G401 (cell line): ENCODE data around the gene B4GALT4. TPM values are rescaled to one million over a fixed set of nuclear protein-coding genes. Genes with fewer than 3 reads are reported as not detected.
"Not testable (repeated sequence)": the region's sequence is repeated elsewhere in the genome, so short reads cannot be mapped to it uniquely, and the experiment has no call there.

Experiments
- DNase-seq: peaks from one replicate; pipeline ENCODE4 v3.0.0-alpha.2; 2015; ENCODE audit warnings: low spot score
- in situ Hi-C: cut with HindIII; loops from 2 replicates; pipeline ENCODE4 v1.10.0; 2016; ENCODE audit warnings: low sequenced_read_pairs, mixed read lengths
- total RNA-seq: library from RNA; depleted of rRNA; stranded (reverse); fragments of >200 nt; shearing (Covaris generic); gene quantifications from 2 replicates; pipeline ENCODE4 v1.2.3, GENCODE V29; 2014

B4GALT4 gene
- total RNA-seq, 1 experiment from 2014 or later, result 17.8 TPM

DNA sequence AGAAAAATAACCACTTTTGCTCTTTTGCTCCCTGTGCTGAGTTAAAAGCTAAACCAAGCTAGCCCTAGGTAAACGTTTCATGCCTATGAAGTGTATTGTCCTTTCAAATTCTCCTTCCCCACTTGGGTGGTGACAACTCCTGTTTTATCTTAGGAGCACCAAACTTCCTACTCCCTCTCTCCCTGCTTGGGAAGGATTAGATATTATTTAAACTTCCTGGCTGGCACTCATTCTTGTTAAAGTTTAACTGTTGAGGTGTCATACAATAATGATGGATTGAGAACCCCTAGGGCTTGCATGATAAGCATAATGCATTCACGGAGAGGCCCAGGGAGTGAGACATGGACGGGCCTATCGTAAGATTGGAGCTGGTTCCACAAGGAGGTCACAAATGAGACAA is 29.5 kb downstream of the B4GALT4 start:
- no peak for DNase-seq
- in situ Hi-C loops, result no loop called here

- in situ Hi-C loops, result no loop called here
These were observed 33.2 kb downstream of the B4GALT4 start for GRCh38 chr3:119207512-119207875.

DNA sequence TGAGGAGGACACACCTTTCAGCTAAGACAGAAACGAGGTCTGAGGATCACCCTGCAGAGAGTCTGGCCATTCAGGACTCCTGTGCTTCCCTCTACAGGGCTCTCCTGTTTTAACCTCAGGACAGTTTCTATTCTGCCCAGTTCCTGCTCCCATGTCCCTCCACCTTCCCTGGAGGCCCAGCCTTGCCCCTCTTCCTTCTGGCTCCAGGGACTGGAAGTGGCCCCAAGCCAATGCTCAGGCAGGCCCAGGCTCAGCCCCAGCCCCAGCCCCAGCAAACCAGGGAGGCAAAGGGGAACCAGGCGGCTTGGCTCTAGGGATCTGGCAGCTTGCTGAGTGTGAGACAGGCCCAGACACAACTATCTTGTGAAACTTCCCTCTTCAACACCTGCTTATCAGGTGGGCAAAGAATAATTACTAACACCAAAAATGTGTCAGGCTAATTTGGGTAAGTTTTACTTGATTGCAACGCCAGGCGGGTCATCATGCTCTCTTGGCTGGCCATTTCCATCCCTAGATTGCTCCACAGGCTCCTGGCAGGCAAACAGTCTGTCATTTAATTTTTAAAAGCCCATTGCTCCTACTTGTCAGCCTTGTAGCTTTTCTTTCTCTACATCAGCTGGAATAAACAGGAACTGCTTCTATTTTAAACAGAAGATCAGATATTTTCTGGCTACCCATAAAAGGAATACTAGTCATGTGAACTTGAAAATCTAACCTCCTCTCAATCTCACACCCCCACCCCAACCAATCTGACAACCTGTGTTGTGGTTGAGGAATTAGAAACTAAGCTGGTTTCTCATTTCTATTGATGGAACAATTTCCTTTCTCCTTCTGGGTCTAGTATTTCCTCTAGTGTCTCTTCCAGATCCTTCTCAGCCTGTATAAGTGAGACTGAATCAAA is 33.8 kb downstream of the B4GALT4 start:
- no peak for DNase-seq
- in situ Hi-C loops, result no loop called here

More at GRCh38 chr3:119207512-119207875, 33.2 kb downstream of the B4GALT4 start:
- DNase-seq, result no peak

GRCh38 chr3:119205685-119206084 is 35.0 kb downstream of the B4GALT4 start:
- in situ Hi-C loops, result no loop called here
- DNase-seq, result no peak

GRCh38 chr3:119205209-119205608 is 35.5 kb downstream of the B4GALT4 start:
- DNase-seq, result no peak
- in situ Hi-C loops, result no loop called here

DNA sequence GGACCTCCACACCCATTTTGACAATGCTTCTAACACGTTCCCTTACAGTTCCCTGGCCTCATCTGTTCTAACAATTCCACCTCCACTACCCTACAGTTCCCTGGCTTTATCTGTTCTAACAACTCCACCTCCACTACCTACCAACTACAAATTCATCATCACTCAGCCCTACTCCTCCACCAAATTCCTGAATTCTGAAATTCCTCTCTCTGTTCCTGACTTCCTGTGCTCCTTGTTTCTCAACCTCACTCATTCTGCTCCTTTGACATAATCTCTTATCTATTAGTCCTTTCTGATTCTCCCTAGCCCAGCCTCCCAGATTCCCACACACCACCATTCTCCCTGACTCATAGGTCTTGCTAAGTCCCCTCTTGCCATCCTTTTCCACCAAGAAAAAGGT is 44.8 kb downstream of the B4GALT4 start:
- in situ Hi-C loops, result no loop called here
- DNase-seq, result no peak

DNA sequence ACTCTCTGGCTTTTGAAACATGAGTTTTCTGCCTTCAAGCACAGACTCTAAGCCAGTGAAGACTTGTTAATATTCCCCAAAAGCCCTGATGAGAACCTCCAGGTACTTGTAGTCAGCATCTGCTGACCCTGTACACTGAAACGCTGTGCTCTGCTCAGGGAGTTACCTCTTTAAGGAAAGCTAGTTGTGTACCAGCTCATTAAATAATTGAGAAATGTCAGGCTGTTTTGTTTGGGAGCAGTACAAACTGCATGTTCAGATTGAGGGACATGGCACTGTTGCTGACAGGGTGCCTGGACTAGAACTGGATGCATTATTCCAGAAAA is 45.6 kb downstream of the B4GALT4 start:
- in situ Hi-C loops, result no loop called here
- DNase-seq, result no peak

GRCh38 chr3:119194237-119195150 is 46.2 kb downstream of the B4GALT4 start:
- DNase-seq, result no peak
- in situ Hi-C loops, result no loop called here

DNA sequence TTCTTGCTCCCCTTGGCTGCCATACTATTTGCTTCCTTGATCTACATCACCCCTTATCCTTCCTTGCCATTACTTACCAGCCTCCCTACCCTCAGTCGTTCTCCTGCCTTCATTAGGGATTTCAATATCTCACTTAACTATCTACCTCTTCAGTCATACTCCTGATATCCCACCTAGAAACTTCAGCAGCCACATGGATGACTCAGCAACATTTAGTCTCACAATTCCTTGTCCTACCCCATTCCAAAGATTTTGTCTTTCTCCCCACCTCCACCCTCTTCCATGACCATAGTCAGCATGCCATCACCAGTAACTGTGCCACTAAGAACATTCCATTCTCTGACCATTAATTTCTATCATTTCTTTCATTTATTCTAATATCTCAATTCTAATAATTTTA is 48.9 kb downstream of the B4GALT4 start:
- in situ Hi-C loops, result no loop called here
- no peak for DNase-seq

DNA sequence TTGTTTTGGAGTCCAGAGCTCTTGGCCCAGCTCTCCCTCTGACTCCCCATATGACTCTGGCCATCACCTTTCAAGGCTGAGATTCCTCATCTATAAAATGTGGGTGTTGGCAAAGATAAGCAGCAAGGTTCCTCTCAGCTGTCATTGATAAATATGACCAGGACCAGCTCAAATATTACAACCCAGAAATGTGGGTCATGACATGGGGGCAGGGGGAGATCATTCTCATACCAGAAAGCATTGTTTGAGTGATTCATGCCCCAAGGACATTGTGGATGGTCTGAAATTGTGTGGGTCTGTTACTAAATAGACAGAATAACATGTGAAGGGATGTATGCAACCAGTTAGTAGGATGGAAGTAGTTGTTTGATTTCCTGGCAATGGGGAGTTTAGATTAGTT is 53.4 kb downstream of the B4GALT4 start:
- no peak for DNase-seq
- in situ Hi-C loops, result no loop called here

DNA sequence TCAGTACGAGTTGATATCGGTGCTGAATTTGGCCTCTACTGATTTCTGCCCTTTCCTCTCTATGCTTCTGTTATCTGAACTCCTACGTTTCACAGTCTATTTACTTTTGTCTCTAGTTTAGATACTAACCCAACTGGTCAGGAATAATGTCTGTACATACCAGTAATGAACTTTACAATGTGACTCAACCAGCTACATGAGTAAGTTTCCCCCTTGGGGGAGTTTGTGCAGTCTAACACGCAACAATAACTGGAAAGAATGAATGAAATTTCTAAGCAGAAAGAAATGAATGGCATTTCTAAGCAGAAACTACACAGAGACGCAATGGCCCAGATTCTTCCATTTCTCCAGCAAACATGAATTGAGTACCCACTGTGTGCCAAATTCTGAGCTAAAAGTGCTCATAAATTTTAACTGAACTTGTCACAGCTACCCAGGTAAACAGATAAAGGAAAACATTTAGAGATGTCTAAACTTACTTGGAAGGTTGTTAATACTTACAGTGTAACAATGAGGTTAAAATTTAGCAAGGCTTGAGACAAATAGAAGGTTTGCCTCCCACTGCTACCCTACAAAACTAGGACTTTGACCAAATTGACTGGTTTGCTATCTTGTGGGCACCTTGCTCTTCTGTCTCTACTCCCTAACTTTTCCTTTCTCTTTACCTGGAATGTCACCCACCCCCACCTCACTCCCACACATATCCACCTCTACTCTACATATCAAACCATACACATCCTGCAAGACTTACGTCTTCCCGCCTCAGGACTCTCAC is 55.7 kb downstream of the B4GALT4 start:
- in situ Hi-C loops, result no loop called here
- DNase-seq, result no peak

DNA sequence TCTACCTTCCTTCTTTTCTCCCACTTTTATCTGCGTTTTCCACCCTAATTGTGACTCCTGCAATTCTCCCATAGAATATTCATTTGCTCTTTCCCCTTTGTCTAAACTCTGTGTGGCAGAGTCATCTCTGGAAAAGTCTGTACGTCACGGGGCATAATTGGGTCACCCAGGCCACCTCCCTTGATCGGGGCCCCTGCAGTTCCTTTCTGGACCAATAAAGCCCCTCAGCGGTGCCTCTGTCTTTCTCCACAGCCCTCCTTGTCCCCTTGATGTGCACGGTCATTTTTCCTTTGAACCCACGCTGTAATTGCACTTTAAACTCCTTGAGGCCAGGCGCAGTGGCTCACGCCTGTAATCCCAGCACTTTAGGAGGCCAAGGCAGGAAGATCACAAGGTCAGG is 56.6 kb downstream of the B4GALT4 start:
- in situ Hi-C loops, result no loop called here
- no peak for DNase-seq

GRCh38 chr3:119181765-119182164 is 58.9 kb downstream of the B4GALT4 start:
- DNase-seq, result no peak
- in situ Hi-C loops, result no loop called here

- in situ Hi-C loops, result no loop called here
- DNase-seq, result no peak
These were observed 63.4 kb downstream of the B4GALT4 start for GRCh38 chr3:119177321-119177720.

GRCh38 chr3:119176778-119177177 is 63.9 kb downstream of the B4GALT4 start:
- in situ Hi-C loops, result no loop called here
- no peak for DNase-seq

DNA sequence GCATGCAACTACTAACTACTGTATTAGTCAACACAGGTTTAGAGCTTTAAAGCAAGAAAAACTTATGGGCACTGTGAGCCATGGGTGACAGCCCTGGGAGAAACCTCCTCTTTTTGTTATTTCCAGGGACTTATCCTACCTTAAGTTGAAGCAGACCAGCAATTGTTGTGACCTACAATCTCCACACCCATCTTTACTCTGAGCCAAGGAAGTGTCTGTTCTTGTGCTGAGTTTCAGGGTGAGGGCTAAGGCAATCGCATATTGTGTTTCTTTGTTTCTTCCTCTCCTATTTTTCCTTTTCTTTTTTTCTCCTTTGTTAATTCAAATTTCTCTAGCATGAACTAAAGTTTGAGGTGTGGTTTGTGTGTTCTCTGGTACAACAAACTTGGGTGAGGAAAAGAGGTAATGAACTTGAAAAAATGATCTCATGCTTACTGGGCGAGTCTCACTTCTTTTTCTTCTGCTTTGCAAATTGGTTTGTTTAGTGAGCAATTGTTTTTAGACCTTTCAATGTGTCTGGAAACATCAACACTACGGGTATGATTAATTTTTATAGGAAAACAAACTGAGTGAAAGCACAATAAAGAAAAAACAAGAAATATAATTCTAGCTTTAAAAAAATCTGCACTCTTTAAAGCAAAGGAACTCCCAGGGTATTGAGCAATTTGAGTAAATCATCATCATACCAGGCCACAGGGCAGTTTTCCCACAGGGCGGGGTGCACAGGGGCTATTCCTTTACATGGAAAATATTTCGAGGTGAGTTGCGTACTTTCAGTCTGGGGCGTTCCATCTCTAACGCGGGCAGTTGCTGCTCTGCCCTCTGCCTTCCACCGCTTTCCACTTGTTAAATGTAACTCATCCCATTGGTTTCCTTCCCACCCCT is 64.6 kb downstream of the B4GALT4 start:
- in situ Hi-C loops, result no loop called here
- no peak for DNase-seq

- in situ Hi-C loops, result no loop called here
- no peak for DNase-seq
These were observed 67.4 kb downstream of the B4GALT4 start, which contains the start of gene UPK1B for GRCh38 chr3:119173325-119173724. TSS of gene UPK1B (plus strand) at chr3:119173598. CDS start at chr3:119186742, 13,144 bp downstream.

- no peak for DNase-seq
- in situ Hi-C loops, result no loop called here
These were observed 69.9 kb downstream of the B4GALT4 start for GRCh38 chr3:119170821-119171220.

DNA sequence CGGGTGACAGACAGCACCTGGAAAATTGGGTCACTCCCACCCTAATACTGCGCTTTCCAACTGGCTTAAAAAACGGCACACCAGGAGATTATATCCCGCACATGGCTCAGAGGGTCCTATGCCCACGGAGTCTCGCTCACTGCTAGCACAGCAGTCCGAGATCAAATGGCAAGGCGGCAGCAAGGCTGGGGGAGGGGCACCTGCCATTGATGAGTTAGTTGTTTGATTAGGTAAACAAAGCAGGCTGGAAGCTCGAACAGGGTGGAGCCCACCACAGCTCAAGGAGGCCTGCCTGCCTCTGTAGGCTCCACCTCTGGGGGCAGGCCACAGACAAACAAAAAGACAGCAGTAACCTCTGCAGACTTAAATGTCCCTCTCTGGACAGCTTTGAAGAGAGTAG is 75.9 kb downstream of the B4GALT4 start:
- in situ Hi-C loops, DNase-seq: not testable (repeated sequence)
